HEK293T (cell line): ENCODE results near the gene ZNF829.

ENCODE experiments used
- CTCF ChIA-PET: fragments of 350-600 bp; formaldehyde crosslinking; extraction: SDS; loops from one replicate; lab custom pipeline; 2021; ENCODE audit warnings: antibody characterized with exemption, inconsistent platforms; lab: Yijun Ruan, JAX
- POLR2A ChIA-PET: fragments of 350-600 bp; formaldehyde crosslinking; extraction: SDS; loops from one replicate; lab custom pipeline; 2020; ENCODE audit warnings: antibody characterized with exemption, inconsistent platforms; lab: Yijun Ruan, JAX
- DNase-seq: peaks from one replicate; pipeline ENCODE4 v3.0.0; 2012; ENCODE audit warnings: mixed read lengths; ENCODE audit errors: extremely low spot score
- ARNT ChIP-seq: fragments of 450-650 bp; IDR thresholded peaks from 2 replicates; pipeline ENCODE4 v1.6.1; 2017; ENCODE audit warnings: mild to moderate bottlenecking
- BHLHE40 ChIP-seq: fragments of 450-650 bp; IDR thresholded peaks from 2 replicates; pipeline ENCODE4 v1.6.1; 2016; ENCODE audit warnings: mild to moderate bottlenecking, moderate library complexity, borderline replicate concordance
- ELF4 ChIP-seq: fragments of 450-650 bp; IDR thresholded peaks from 2 replicates; pipeline ENCODE4 v1.6.1; 2017; ENCODE audit warnings: antibody characterized with exemption
- FOXA1 ChIP-seq: fragments of 450-650 bp; IDR thresholded peaks from 2 replicates; pipeline ENCODE4 v1.6.1; 2016; ENCODE audit warnings: mild to moderate bottlenecking
- FOXM1 ChIP-seq: fragments of 450-650 bp; IDR thresholded peaks from 2 replicates; pipeline ENCODE4 v1.6.1; 2017; ENCODE audit warnings: mild to moderate bottlenecking, borderline replicate concordance
- HDGF ChIP-seq: fragments of 450-650 bp; IDR thresholded peaks from 2 replicates; pipeline ENCODE4 v1.6.1; 2017; ENCODE audit warnings: antibody characterized with exemption, borderline replicate concordance
- LEF1 ChIP-seq: fragments of 450-650 bp; IDR thresholded peaks from 2 replicates; pipeline ENCODE4 v1.6.1; 2017; ENCODE audit warnings: mild to moderate bottlenecking, borderline replicate concordance
- NFRKB ChIP-seq: fragments of 450-650 bp; IDR thresholded peaks from 2 replicates; pipeline ENCODE4 v1.6.1; 2016; ENCODE audit warnings: mild to moderate bottlenecking, moderate library complexity
- PKNOX1 ChIP-seq: fragments of 450-650 bp; IDR thresholded peaks from 2 replicates; pipeline ENCODE4 v1.6.1; 2016
- TARDBP ChIP-seq: fragments of 450-650 bp; IDR thresholded peaks from 2 replicates; pipeline ENCODE4 v1.6.1; 2016

ZNF829 gene

GRCh38 chr19:36838784-36839324 is 77.2 kb downstream of the ZNF829 start:
- no peak for DNase-seq
- TF ChIP-seq PKNOX1 (no peak), ELF4 (no peak), ARNT (no peak), HDGF (no peak), BHLHE40 (no peak), LEF1 (no peak), FOXM1 (no peak), TARDBP (no peak), FOXA1 (no peak), NFRKB (no peak)
- ChIA-PET CTCF (interaction anchor here (1.0 kb wide), 1 partner anchor 11 kb away, joined by 3 read pairs; no protein-coding TSS in a partner anchor), POLR2A (interaction anchor here (1.0 to 3.5 kb wide), 2 partner anchors 11 to 266 kb away, joined by 4 to 75 read pairs; partner anchors contain the start of genes ZNF345 and ZNF529)
